ENCODE results near the gene PCK2.

Gene PCK2

GRCh38 chr14:24151404-24152080 is 57.4 kb downstream of the PCK2 start:
- no peak for DNase-seq (ENCODE audit: low read depth, low spot score)

Data from brain pericyte (primary cell).